HG03342 (cell line): ENCODE measurements around the gene C14orf180.
"Not testable (repeated sequence)": the region's sequence is repeated elsewhere in the genome, so short reads cannot be mapped to it uniquely, and the experiment has no call there.

Experiments used
- ATAC-seq: cut with Tn5 transposase; IDR thresholded peaks from one replicate; pipeline ENCODE4 v1.9.1; 2021; ENCODE audit warnings: mild to moderate bottlenecking, moderate library complexity; ENCODE audit not compliant: unreplicated experiment

C14orf180 gene

GRCh38 chr14:104576970-104577332 lies 2.6 kb upstream of the C14orf180 start:
- ATAC-seq: no peak

- ATAC-seq: no peak
These were observed 2.1 kb upstream of the C14orf180 start for GRCh38 chr14:104577426-104577825.

- ATAC-seq: no peak
These were observed 1.7 kb upstream of the C14orf180 start for GRCh38 chr14:104577847-104578301.

GRCh38 chr14:104578321-104578720 lies 1.2 kb upstream of the C14orf180 start:
- ATAC-seq: no peak

- ATAC-seq: not testable (repeated sequence)
These were observed 375 bp downstream of the C14orf180 start for GRCh38 chr14:104579939-104580338.

GRCh38 chr14:104580961-104581360 lies 1.4 kb downstream of the C14orf180 start:
- ATAC-seq: no peak

GRCh38 chr14:104581521-104581920 lies 2.0 kb downstream of the C14orf180 start:
- no peak for ATAC-seq

- ATAC-seq: no peak
These were observed 2.4 kb downstream of the C14orf180 start for GRCh38 chr14:104582005-104582404.

GRCh38 chr14:104582662-104583061 lies 3.1 kb downstream of the C14orf180 start:
- ATAC-seq: no peak

GRCh38 chr14:104583424-104584306 lies 4.1 kb downstream of the C14orf180 start:
- ATAC-seq: no peak

GRCh38 chr14:104584557-104584956 lies 5.0 kb downstream of the C14orf180 start:
- ATAC-seq: no peak

GRCh38 chr14:104585966-104586697 lies 6.6 kb downstream of the C14orf180 start:
- no peak for ATAC-seq

- no peak for ATAC-seq
These were observed 7.5 kb downstream of the C14orf180 start for GRCh38 chr14:104586832-104587620.

- ATAC-seq: no peak
These were observed 8.1 kb downstream of the C14orf180 start for GRCh38 chr14:104587641-104588040.

- no peak for ATAC-seq
These were observed 8.7 kb downstream of the C14orf180 start for GRCh38 chr14:104588066-104588857.

- ATAC-seq: no peak
These were observed 10.0 kb downstream of the C14orf180 start for GRCh38 chr14:104589338-104590195.

- no peak for ATAC-seq
These were observed 10.8 kb downstream of the C14orf180 start for GRCh38 chr14:104590240-104590965.

GRCh38 chr14:104591031-104591430 lies 11.5 kb downstream of the C14orf180 start:
- ATAC-seq: no peak
